PC-3 (cell line): ENCODE results near the gene GRIN1.

Experiments used
- CTCF ChIP-seq: fragments of 300-600 bp; sonication (generic); conservative IDR thresholded peaks from 2 replicates; pipeline ENCODE4 v1.5.1; 2017; ENCODE audit warnings: antibody characterized with exemption, low read depth, mild to moderate bottlenecking, low read length
- EZH2 ChIP-seq: fragments of 300-600 bp; sonication (generic); IDR thresholded peaks from one replicate; pipeline ENCODE4 v1.6.1; 2017; ENCODE audit warnings: antibody characterized with exemption, mild to moderate bottlenecking, low read length; ENCODE audit not compliant: unreplicated experiment
- EZH2phosphoT487 ChIP-seq: fragments of 300-600 bp; sonication (generic); IDR thresholded peaks from 2 replicates; pipeline ENCODE4 v1.6.1; 2018; ENCODE audit warnings: mild to moderate bottlenecking, antibody characterized with exemption, low read length, borderline replicate concordance

- TF ChIP-seq CTCF, result no peak
- no peak for TF ChIP-seq EZH2
- no peak for TF ChIP-seq EZH2phosphoT487
Measured at GRCh38 chr9:137195525-137196220, 56.7 kb downstream of the GRIN1 start.
